HepG2 (cell line): ENCODE measurements around the gene TH. TPM values are rescaled to one million over a fixed set of nuclear protein-coding genes. Genes with fewer than 3 reads are reported as not detected.

ENCODE experiments used
- ATAC-seq: fragments of 200-7000 bp; cut with Tn5 transposase; 3 replicates; pipeline ENCODE4 v1.9.1; 2020; ENCODE audit warnings: mild to moderate bottlenecking, moderate library complexity
- BruUV-seq: library from RNA; stranded (reverse); fragments of 400-500 nt; replicated peaks from 2 replicates; lab custom pipeline; 2021; lab: Mats Ljungman, UMichigan
- CTCF ChIA-PET: fragments of 300-600 bp; formaldehyde crosslinking; extraction: SDS; loops from one replicate; lab custom pipeline; 2021; ENCODE audit warnings: low total read pairs, inconsistent platforms, low intra/inter-chr PET ratio; lab: Yijun Ruan, JAX
- POLR2A ChIA-PET: fragments of 350-600 bp; sonication (Branson Sonifier 250); formaldehyde crosslinking; loops from one replicate; lab custom pipeline; 2020; ENCODE audit warnings: antibody characterized with exemption, inconsistent platforms; lab: Yijun Ruan, JAX
- DNase-seq: peaks from one replicate; pipeline ENCODE4 v3.0.0-alpha.2; 2015; ENCODE audit warnings: low spot score
- FAIRE-seq: peaks from 3 replicates; lab custom pipeline; 2011; peaks lifted over from hg19 to GRCh38; lab: Jason Lieb, UNC
- H2AFZ ChIP-seq: one replicate; pipeline ENCODE4 v1.6.1; 2011; ENCODE audit warnings: low read length, inconsistent platforms
- H3K27ac ChIP-seq: fragments of 300-600 bp; 3 replicates; pipeline ENCODE4 v1.8.0; 2011; ENCODE audit warnings: mixed run types, mild to moderate bottlenecking, mixed read lengths, low read length, inconsistent platforms; ENCODE audit not compliant: insufficient read depth; ENCODE audit errors: extremely low read length
- H3K27me3 ChIP-seq, 2 experiments: fragments of 200-600 bp in 1 of 2; 2 replicates in 1 of 2; 3 replicates in 1 of 2; pipeline versions ENCODE4 v1.6.0 to v1.8.0; 2011; ENCODE audit warnings: low read length in 2 of 2, mild to moderate bottlenecking in 2 of 2, moderate library complexity in 2 of 2, inconsistent platforms in 1 of 2; ENCODE audit not compliant: insufficient read depth in 2 of 2, control insufficient read depth in 1 of 2
- H3K36me3 ChIP-seq, 2 experiments: fragments of 200-600 bp in 1 of 2; replicated peaks in 1 of 2; 2 replicates in 1 of 2; 3 replicates in 1 of 2; pipeline versions ENCODE4 v1.5.1 to v1.8.0; 2011; ENCODE audit warnings: low read length in 2 of 2, inconsistent platforms in 1 of 2; ENCODE audit not compliant: insufficient read depth in 2 of 2, control insufficient read depth in 1 of 2
- H3K4me1 ChIP-seq: 2 replicates; pipeline ENCODE4 v1.5.1; 2012; ENCODE audit warnings: low read length, inconsistent platforms; ENCODE audit not compliant: insufficient read depth
- H3K4me2 ChIP-seq: 2 replicates; pipeline ENCODE4 v1.6.0; 2011; ENCODE audit warnings: low read depth, low read length, inconsistent platforms
- H3K4me3 ChIP-seq, 3 experiments: fragments of 200-600 bp in 1 of 3; sonication (generic), shearing (Covaris generic) in 1 of 3; replicated peaks in 1 of 3; 2 replicates each; pipeline ENCODE4 v1.5.1; 2011 to 2016; ENCODE audit warnings: low read length in 3 of 3, inconsistent platforms in 2 of 3, low read depth in 2 of 3, mild to moderate bottlenecking in 2 of 3, control low read depth in 1 of 3, mixed read lengths in 1 of 3; ENCODE audit not compliant: insufficient read depth in 1 of 3
- H3K79me2 ChIP-seq: one replicate; pipeline ENCODE4 v1.6.1; 2011; ENCODE audit warnings: low read length, inconsistent platforms; ENCODE audit not compliant: insufficient read depth
- H3K9ac ChIP-seq: 2 replicates; pipeline ENCODE4 v1.6.0; 2011; ENCODE audit warnings: mild to moderate bottlenecking, low read depth, low read length, inconsistent platforms; ENCODE audit not compliant: insufficient read depth
- H3K9me3 ChIP-seq: 2 replicates; pipeline ENCODE4 v1.5.1; 2012; ENCODE audit warnings: mild to moderate bottlenecking, low read length
- H4K20me1 ChIP-seq: 2 replicates; pipeline ENCODE4 v1.6.0; 2011; ENCODE audit warnings: inconsistent platforms, mild to moderate bottlenecking, low read length, moderate library complexity; ENCODE audit not compliant: insufficient read depth
- CENPBD1 ChIP-seq: sonication (generic); formaldehyde crosslinking; IDR thresholded peaks from 2 replicates; pipeline ENCODE4 v1.8.0; 2022; ENCODE audit warnings: missing genetic modification reagents, low read depth, mild to moderate bottlenecking, borderline replicate concordance
- CTCF ChIP-seq: sonication (generic); formaldehyde crosslinking; IDR thresholded peaks from 2 replicates; pipeline ENCODE4 v1.5.0; 2020; ENCODE audit warnings: mild to moderate bottlenecking, missing genetic modification reagents, moderate library complexity
- GATAD1 ChIP-seq: IDR thresholded peaks from 2 replicates; pipeline ENCODE4 v1.6.1; 2016; ENCODE audit warnings: missing genetic modification reagents, missing compliant biosample characterization
- GATAD2A ChIP-seq: IDR thresholded peaks from 2 replicates; pipeline ENCODE4 v1.6.1; 2016
- RAD21 ChIP-seq: fragments of 450-650 bp; formaldehyde crosslinking; IDR thresholded peaks from 2 replicates; pipeline ENCODE4 v1.5.0; 2020; ENCODE audit warnings: mild to moderate bottlenecking
- SMC3 ChIP-seq: IDR thresholded peaks from 2 replicates; pipeline ENCODE4 v1.6.1; 2011; ENCODE audit warnings: low read length, improper control_type of control experiment
- STAG1 ChIP-seq: sonication (generic); formaldehyde crosslinking; IDR thresholded peaks from 2 replicates; pipeline ENCODE4 v1.4.0; 2020; ENCODE audit warnings: missing genetic modification reagents
- TARDBP ChIP-seq: sonication (generic); formaldehyde crosslinking; IDR thresholded peaks from 2 replicates; pipeline ENCODE4 v1.8.0; 2022; ENCODE audit warnings: mild to moderate bottlenecking, missing genetic modification reagents
- ZNF256 ChIP-seq: sonication (generic); formaldehyde crosslinking; conservative IDR thresholded peaks from 2 replicates; pipeline ENCODE4 v1.4.0; 2020; ENCODE audit warnings: missing genetic modification reagents
- ZNF501 ChIP-seq: sonication (generic); formaldehyde crosslinking; IDR thresholded peaks from 2 replicates; pipeline ENCODE4 v1.5.1; 2020; ENCODE audit warnings: mild to moderate bottlenecking, moderate library complexity, missing genetic modification reagents
- ZNF761 ChIP-seq: sonication (generic); formaldehyde crosslinking; conservative IDR thresholded peaks from 2 replicates; pipeline ENCODE4 v1.4.0; 2020; ENCODE audit warnings: mild to moderate bottlenecking, missing genetic modification reagents
- WGBS: methylation state at CpG from one replicate; pipeline ENCODE4 v1.1.6; 2017; ENCODE audit warnings: low lambda C conversion rate; 5-methylcytosine and 5-hydroxymethylcytosine counted together
- in situ Hi-C: cut with HindIII; loops from 2 replicates; pipeline ENCODE4 v1.10.0; 2017; ENCODE audit warnings: low pct_unique_long_range_greater_than_20kb; ENCODE audit not compliant: extremely low pct_ligation_motif_present
- intact Hi-C: fragments of 100-400 bp; cut with micrococcal nuclease; formaldehyde crosslinking; loops from one replicate; pipeline ENCODE4 v1.10.0; 2022; ENCODE audit not compliant: unreplicated experiment
- polyA plus RNA-seq, 8 experiments: library from polyadenylated mRNA; depleted of rRNA in 3 of 8; stranded (reverse) in 7 of 8; unstranded in 1 of 8; fragments of >200 nt; fragmentation: Illumina TruSeq in 4 of 8; extraction: Trizol in 4 of 8; gene quantifications; 2 replicates each; pipeline versions ENCODE4 v1.2.1 to v1.2.3, GENCODE V29; 2011 to 2016; ENCODE audit warnings: low read depth in 4 of 8, missing spikeins in 1 of 8, mixed read lengths in 1 of 8; ENCODE audit not compliant: insufficient read depth in 1 of 8
- total RNA-seq, 5 experiments: library from RNA; depleted of rRNA; stranded (reverse); fragments of >200 nt; fragmentation: Illumina TruSeq; extraction: Trizol; gene quantifications; 2 replicates each; pipeline ENCODE4 v1.2.3, GENCODE V29; 2016; ENCODE audit warnings: low read depth in 1 of 5

The TH gene
- total and polyA plus RNA-seq, 2 of the 13 experiments (the other 11 are each of a cell fraction or from before 2014, with no cell fraction given), result 0.36 TPM; not detected in 1

- DNase-seq, result peak; percentile 72
- no peak overlapping the region for H3K27ac ChIP-seq
- no peaks in the 10 kb centered on the region for H3K79me2 ChIP-seq
- no peak overlapping the region for H3K4me2 ChIP-seq
- WGBS, result 18% methylated on average over 10 of the region's 11 CpGs
- intact Hi-C loops (loop anchor here (1.0 to 5.0 kb wide), 4 partner anchors 268 to 498 kb away; partner anchors contain the start of gene SYT8), in situ Hi-C loops (loop anchor here (5.0 kb wide), 4 partner anchors 268 to 493 kb away; partner anchors contain the start of gene KRTAP5-6)
- peaks cover 20% of the 10 kb centered on the region for H3K4me1 ChIP-seq
- H2AFZ ChIP-seq, result no peak overlapping the region
- H4K20me1 ChIP-seq, result no peaks in the 10 kb centered on the region
- ChIA-PET POLR2A (interaction anchor here (0.6 to 2.9 kb wide), 13 partner anchors 11 to 325 kb away, joined by 3 to 21 read pairs (median 4); partner anchors contain the start of gene IGF2), CTCF (interaction anchor here (1.2 to 4.2 kb wide), 10 partner anchors 113 to 510 kb away, joined by 5 to 108 read pairs (median 40); partner anchors contain the start of gene TNNI2)
- peak; percentile 80 for FAIRE-seq
- no TSS peak for BruUV-seq
- ATAC-seq, result peak; percentile 25; the same call in 2 of the 3 replicates
- no peaks in the 10 kb centered on the region for H3K9me3 ChIP-seq
- no peak overlapping the region for H3K9ac ChIP-seq
- peaks cover 20 to 48% of the 10 kb centered on the region in 2 experiments for H3K27me3 ChIP-seq
- TF ChIP-seq ZNF761 (CRISPR knock-in tag), result no peak
- TF ChIP-seq RAD21 (CRISPR knock-in tag), result peak; percentile 73
- no peak for TF ChIP-seq GATAD1 (CRISPR knock-in tag)
- peak; percentile 92 for TF ChIP-seq SMC3
- 0 out of 2 replicates have a peak, but pooled peaks have one; percentile 14 for TF ChIP-seq TARDBP (CRISPR knock-in tag)
- peak; percentile 33; the same call in 1 of the 2 replicates for TF ChIP-seq GATAD2A
- no peak for TF ChIP-seq CENPBD1 (CRISPR knock-in tag)
- peak; percentile 24; the same call in 1 of the 2 replicates for TF ChIP-seq ZNF501 (CRISPR knock-in tag)
- TF ChIP-seq ZNF256 (CRISPR knock-in tag), result no peak
- peak; percentile 81 for TF ChIP-seq CTCF (CRISPR knock-in tag)
- peak; percentile 89 for TF ChIP-seq STAG1 (CRISPR knock-in tag)
- H3K36me3 ChIP-seq, result no peaks in the 10 kb centered on the region
- no peak overlapping the region for H3K4me3 ChIP-seq
Observed at GRCh38 chr11:2149864-2150847, 21.5 kb downstream of the TH start.
